ENCODE results near the gene OFD1.

OFD1 gene

GRCh38 chrX:13752141-13752540, 17.6 kb downstream of the OFD1 start:
- no peak for DNase-seq (ENCODE audit: low read depth, low spot score)

GRCh38 chrX:13752646-13753045, 18.1 kb downstream of the OFD1 start:
- no peak for DNase-seq (ENCODE audit: low read depth, low spot score)

DNA sequence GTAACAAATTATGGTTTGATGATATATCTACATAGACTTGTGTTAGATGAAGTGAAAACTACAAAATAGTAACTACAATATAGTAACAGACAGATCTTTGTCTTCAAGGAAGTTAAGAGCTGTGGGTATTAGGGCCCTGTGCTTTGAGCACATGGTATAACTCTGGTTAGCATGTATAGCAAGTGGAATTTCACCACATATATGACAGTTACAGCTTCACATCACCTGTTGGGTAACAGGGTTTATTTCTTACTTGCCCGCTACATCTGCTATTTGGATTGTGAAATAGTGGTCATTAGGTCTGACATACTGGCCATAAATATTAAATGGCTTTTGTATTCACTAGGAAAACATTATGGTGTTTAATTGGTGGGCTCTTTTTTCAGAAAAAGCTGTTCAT, 20.2 kb downstream of the OFD1 start:
- no peak for DNase-seq (ENCODE audit: low read depth, low spot score)

- DNase-seq (ENCODE audit: low read depth, low spot score): no peak
These were observed 20.7 kb downstream of the OFD1 start for GRCh38 chrX:13755254-13755653.

DNA sequence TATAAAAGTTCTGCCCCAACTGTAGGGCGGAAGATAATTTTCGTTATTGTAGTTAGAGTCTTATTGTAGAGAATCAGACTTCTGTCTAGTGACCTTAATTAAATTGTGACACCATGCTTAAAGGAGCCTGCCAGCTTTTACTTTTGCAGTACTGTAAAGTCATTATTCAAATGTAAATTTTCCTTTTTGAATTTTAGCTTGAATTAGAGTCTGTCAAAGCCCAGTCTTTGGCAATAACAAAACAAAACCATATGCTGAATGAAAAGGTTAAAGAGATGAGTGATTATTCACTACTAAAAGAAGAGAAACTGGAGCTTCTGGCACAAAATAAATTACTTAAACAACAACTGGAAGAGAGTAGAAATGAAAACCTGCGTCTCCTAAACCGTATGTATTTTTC, 21.8 kb downstream of the OFD1 start:
- DNase-seq (ENCODE audit: low read depth, low spot score): no peak

DNA sequence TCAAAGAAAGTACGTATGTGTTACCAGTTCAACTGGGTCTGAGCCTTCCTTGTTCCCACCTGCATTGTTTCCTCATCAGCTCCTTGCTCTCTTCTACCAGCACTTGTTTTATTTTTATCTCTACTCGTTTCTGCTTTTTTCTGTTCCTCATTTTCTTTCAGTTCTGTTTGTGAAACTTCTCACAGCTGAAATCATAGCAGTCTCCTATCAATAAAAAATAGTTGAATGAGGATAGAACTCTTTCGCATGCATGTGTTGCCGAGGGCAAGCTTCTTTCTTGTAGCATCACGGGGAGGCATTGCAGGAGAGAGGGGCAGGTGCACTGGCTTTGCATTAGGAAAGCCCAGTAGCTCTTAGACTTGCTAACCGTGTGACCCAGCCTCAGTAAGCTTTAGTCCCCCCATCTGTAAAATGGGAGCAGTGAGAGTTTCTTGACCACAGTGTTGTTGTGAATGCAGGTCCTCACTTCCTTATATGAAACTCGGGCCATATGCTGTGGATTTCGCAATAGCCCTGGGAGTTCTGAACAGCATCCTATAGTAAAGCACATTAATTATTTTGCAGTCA, 24.7 kb downstream of the OFD1 start:
- DNase-seq (ENCODE audit: low read depth, low spot score): no peak

GRCh38 chrX:13760426-13760825, 25.9 kb downstream of the OFD1 start:
- DNase-seq (ENCODE audit: low read depth, low spot score): no peak

- DNase-seq (ENCODE audit: low read depth, low spot score): no peak
These were observed 27.3 kb downstream of the OFD1 start for GRCh38 chrX:13761606-13762414.

DNA sequence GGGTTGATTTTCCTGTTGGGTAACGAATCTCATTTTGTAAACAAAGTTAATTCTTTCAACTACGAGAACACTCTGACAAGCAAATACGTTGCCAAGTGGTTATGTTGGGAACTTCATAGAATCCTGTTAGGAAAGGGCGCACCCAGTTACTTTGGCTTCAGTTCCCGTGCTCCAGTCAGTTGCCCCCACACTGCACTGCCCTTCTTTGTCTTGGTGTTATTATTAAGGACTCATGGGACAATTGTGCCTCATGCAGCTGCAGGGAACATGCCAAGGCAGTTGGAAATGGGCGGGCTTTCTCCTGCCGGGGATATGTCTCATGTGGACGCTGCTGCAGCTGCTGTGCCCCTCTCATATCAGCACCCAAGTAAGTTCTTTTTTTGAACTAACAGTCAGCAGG, 28.9 kb downstream of the OFD1 start:
- peak; percentile 4 for DNase-seq (ENCODE audit: low read depth, low spot score)

GRCh38 chrX:13764281-13764680, 29.7 kb downstream of the OFD1 start:
- DNase-seq (ENCODE audit: low read depth, low spot score): peak; percentile 6

DNA sequence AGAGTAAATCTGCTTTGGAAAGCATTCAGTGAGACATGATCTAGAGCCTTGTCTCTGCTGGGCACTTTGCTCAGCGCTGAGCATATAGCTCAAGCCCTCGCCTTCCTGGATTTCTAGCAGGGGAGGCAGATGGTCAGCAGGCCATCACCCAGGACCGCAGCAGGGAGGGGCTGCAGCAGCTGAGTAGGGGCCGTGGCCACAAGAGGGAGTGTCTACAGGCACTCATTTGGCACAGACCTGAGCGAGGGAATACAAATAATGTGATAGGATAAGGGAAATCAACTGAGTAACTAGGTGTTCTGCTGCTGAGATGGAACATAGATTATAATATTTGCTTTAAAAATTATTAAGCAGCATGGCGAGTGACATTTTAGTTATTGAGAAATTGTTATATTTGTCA, 30.2 kb downstream of the OFD1 start:
- peak; percentile 51 for DNase-seq (ENCODE audit: low read depth, low spot score)

DNA sequence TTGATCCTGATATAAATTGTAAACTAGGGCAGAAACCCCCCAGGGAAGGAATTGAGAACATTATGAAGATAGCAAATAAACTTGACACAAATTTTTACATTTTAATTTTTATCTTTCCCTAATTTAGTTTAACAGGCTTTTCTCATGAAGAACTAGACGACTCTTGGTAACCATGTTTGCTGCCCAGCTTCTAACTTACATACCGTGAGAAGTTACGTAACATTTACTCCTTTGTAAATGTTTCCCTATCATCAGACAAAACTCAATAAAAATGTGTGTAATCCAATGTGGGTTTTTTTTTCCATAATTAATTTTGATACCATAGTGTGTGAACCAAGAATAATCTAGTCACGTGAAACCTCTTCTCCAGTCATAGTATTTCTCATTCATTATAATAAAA, 34.4 kb downstream of the OFD1 start:
- no peak for DNase-seq (ENCODE audit: low read depth, low spot score)

- no peak for DNase-seq (ENCODE audit: low read depth, low spot score)
These were observed 35.5 kb downstream of the OFD1 start for GRCh38 chrX:13770013-13770535.

DNA sequence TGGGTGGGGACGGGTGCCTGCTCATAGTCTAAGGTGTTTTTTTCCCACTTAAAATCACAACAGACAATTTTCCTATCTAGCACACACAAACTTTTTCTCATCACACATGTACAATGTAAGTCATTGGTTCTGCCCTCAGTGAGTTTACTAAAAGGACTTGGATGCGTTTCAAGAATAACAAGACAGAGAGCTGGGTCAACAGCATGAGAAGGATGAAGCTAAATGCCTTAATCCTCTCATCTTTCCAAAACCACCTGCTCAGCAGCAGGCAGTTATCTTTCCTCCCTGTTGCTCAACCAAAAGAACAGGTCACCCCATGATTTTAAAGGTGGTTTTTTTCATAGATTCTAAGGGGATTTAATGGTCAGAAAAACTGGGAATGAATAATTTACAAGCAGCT, 40.1 kb downstream of the OFD1 start:
- DNase-seq (ENCODE audit: low read depth, low spot score): no peak

DNA sequence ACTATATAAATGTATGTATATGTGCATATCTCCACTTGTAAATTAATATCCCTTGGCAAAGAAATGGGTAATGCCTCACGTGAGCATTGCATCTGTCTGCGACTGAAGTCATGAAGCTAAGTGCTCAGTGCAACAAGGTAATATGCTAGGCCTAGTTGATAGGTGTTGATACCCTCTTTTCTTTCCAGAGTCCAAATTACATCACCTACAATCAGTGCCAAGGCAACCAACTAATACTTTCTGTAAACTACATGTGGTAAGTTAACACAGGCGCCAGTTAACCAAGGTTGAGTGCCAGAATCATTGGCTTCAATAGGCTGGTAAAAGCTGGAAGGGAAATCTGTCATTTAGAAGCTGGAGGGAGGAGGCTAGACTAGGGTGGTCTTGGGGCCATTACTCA, 41.3 kb downstream of the OFD1 start:
- DNase-seq (ENCODE audit: low read depth, low spot score): no peak

- DNase-seq (ENCODE audit: low read depth, low spot score): no peak
These were observed 41.8 kb downstream of the OFD1 start for GRCh38 chrX:13776387-13776786.

DNA sequence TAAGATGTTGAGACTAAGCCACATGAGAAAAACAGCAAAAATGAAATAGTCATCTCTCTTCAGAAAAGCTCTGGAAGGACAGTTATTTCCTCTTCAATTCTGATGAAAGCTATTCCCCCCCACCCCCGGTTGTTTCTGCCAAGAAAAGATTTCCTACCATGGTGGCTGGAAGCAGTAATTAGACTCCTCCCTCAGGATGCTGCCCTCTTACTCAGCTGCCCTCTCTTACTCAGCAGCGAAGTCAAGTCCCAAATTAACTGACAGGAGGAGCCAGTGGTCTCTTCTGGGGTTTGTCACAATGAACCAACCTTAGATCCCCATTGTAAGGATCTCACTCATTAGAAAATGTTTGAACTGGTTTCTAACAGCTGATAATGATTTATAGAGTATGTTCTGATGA, 44.4 kb downstream of the OFD1 start:
- peak; percentile 26 for DNase-seq (ENCODE audit: low read depth, low spot score)

GRCh38 chrX:13780868-13781427, 46.4 kb downstream of the OFD1 start:
- no peak for DNase-seq (ENCODE audit: low read depth, low spot score)

- DNase-seq (ENCODE audit: low read depth, low spot score): no peak
These were observed 51.5 kb downstream of the OFD1 start for GRCh38 chrX:13786048-13786447.

- DNase-seq (ENCODE audit: low read depth, low spot score): peak; percentile 46
These were observed 55.9 kb downstream of the OFD1 start for GRCh38 chrX:13790206-13791131.

- DNase-seq (ENCODE audit: low read depth, low spot score): no peak
These were observed 56.6 kb downstream of the OFD1 start for GRCh38 chrX:13791145-13791544.

- DNase-seq (ENCODE audit: low read depth, low spot score): peak; percentile 70
These were observed 57.0 kb downstream of the OFD1 start for GRCh38 chrX:13791559-13791958.

All from astrocyte of the hippocampus (primary cell).